ENCODE results near the gene NIPAL4. TPM values are rescaled to one million over a fixed set of nuclear protein-coding genes. Genes with fewer than 3 reads are reported as not detected.

NIPAL4 gene
- total RNA-seq, 1 experiment from 2014 or later, result not detected

DNA sequence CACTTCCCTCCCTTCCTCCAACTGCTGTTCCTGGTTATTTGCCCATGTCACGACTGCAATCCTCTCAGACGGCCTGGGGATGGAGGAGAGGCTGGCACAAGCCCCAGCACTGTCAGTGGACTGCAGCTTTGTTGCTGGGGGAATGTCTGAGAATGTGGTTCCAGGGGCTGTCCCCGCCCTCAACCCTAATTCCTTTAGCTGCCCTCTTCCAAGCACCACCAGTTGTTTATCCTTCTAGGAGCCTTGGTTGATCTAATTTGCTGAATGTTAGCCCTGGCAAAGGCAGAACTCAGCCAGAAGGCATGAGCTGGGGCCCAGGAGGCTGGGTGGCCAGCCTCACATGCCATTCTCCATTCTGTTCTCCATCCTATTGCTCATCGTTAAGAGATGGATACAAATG lies 64.0 kb downstream of the NIPAL4 start:
- TF ChIP-seq, protein P1, sequence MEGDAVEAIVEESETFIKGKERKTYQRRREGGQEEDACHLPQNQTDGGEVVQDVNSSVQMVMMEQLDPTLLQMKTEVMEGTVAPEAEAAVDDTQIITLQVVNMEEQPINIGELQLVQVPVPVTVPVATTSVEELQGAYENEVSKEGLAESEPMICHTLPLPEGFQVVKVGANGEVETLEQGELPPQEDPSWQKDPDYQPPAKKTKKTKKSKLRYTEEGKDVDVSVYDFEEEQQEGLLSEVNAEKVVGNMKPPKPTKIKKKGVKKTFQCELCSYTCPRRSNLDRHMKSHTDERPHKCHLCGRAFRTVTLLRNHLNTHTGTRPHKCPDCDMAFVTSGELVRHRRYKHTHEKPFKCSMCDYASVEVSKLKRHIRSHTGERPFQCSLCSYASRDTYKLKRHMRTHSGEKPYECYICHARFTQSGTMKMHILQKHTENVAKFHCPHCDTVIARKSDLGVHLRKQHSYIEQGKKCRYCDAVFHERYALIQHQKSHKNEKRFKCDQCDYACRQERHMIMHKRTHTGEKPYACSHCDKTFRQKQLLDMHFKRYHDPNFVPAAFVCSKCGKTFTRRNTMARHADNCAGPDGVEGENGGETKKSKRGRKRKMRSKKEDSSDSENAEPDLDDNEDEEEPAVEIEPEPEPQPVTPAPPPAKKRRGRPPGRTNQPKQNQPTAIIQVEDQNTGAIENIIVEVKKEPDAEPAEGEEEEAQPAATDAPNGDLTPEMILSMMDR (IDR thresholded peaks at IDR 0.05), result no peak
- no peak for TF ChIP-seq POLR2AphosphoS5 (IDR thresholded peaks at IDR 0.05; ENCODE audit: low read depth, low read length)
- TF ChIP-seq REST (IDR thresholded peaks at IDR 0.05; ENCODE audit: insufficient read depth in 1 of 2, low read depth in 2 of 2, low read length in 1 of 2), result no peak
- no peak for TF ChIP-seq TCF7L2 (IDR thresholded peaks at IDR 0.05; ENCODE audit: low read depth, low read length)
- ATAC-seq (no peak), DNase-seq (ENCODE audit: low read depth, low spot score) (no peak)
- no peak overlapping the region for H3K4me3 ChIP-seq (ENCODE audit: low read depth in 2 of 2, low read length in 2 of 2)
- H3K36me3 ChIP-seq (ENCODE audit: control insufficient read depth, insufficient read depth, low read length), result no peaks in the 10 kb centered on the region
- POLR2A ChIA-PET, result no interaction called here
- intact Hi-C loops (cut with micrococcal nuclease; ENCODE audit: unreplicated experiment), result no loop called here
- BruUV-seq (replicated peaks), result no TSS peak
- in situ Hi-C loops (cut with HindIII; ENCODE audit: low pct_unique_long_range_greater_than_20kb, low sequenced_read_pairs), result no loop called here
- CTCF ChIA-PET, result no interaction called here
- H3K27ac ChIP-seq (ENCODE audit: low read length), result no peak overlapping the region
- no peaks in the 10 kb centered on the region for H3K27me3 ChIP-seq (ENCODE audit: control insufficient read depth, insufficient read depth, low read length)
- no peaks in the 10 kb centered on the region for H3K4me1 ChIP-seq (ENCODE audit: control insufficient read depth, insufficient read depth, low read length)
- no peaks in the 10 kb centered on the region for H3K9me3 ChIP-seq (ENCODE audit: control insufficient read depth, insufficient read depth, low read depth, low read length)

Other genes starting within 250 kb of the NIPAL4 start
- gene CYFIP2, start 194.1 kb upstream of the NIPAL4 start, total RNA-seq (2021; ENCODE audit: unreplicated experiment), result 0.80 TPM
- gene ADAM19, start 115.6 kb downstream of the NIPAL4 start, total RNA-seq (2021; ENCODE audit: unreplicated experiment), result 3.5 TPM
- not detected for gene SOX30, start 192.2 kb downstream of the NIPAL4 start, total RNA-seq (2021; ENCODE audit: unreplicated experiment)
- not detected for gene C5orf52, start 211.3 kb downstream of the NIPAL4 start, total RNA-seq (2021; ENCODE audit: unreplicated experiment)